HG02678 (cell line): Measurements from ENCODE around the gene PIGZ.
"Not testable (repeated sequence)": the region's sequence is repeated elsewhere in the genome, so short reads cannot be mapped to it uniquely, and the experiment has no call there.

Experiments
- ATAC-seq: cut with Tn5 transposase; IDR thresholded peaks from one replicate; pipeline ENCODE4 v1.9.1; 2021; ENCODE audit warnings: mild to moderate bottlenecking, moderate library complexity; ENCODE audit not compliant: unreplicated experiment

The PIGZ gene

DNA sequence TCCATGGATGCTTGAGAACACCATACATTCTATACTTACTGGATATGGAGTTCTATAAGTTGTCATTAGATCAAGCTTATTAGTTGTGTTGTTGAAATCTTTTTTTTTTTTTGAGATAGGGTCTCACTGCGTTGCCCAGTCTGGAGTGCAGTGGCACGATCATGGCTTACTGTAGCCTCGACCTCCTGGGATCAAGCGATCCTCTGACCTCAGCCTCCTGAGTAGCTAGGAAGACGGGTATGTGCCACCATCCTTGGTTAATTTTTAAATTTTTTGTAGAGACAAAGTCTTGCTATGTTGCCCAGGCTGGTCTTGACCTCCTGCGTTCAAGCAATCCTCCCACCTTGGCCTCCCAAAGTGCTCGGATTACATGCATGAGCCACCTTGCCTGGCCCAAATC, 13.8 kb downstream of the PIGZ start:
- no peak for ATAC-seq

DNA sequence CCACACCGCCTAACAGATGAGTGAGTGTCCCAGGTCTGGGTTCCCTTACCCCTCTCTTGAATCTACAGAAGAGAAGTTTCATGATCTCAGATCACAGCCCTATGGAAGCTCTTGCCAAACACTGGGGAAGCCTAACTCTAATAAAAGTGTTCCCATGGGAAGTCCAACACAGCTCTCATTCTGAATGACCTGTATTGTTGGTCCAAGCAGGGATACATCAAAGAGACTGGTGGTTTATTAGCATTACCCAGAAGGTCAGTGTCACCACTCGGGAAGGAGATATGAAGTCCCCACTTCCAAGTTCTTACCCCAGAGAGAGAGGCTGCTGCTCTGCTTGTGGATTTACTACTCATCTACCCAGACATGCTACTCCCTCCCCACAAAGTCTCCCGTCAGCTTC, 17.3 kb downstream of the PIGZ start:
- ATAC-seq = no peak

GRCh38 chr3:196949750-196950149, 18.9 kb downstream of the PIGZ start:
- ATAC-seq = no peak

- ATAC-seq = no peak
These were observed 19.4 kb downstream of the PIGZ start for GRCh38 chr3:196949285-196949619.

DNA sequence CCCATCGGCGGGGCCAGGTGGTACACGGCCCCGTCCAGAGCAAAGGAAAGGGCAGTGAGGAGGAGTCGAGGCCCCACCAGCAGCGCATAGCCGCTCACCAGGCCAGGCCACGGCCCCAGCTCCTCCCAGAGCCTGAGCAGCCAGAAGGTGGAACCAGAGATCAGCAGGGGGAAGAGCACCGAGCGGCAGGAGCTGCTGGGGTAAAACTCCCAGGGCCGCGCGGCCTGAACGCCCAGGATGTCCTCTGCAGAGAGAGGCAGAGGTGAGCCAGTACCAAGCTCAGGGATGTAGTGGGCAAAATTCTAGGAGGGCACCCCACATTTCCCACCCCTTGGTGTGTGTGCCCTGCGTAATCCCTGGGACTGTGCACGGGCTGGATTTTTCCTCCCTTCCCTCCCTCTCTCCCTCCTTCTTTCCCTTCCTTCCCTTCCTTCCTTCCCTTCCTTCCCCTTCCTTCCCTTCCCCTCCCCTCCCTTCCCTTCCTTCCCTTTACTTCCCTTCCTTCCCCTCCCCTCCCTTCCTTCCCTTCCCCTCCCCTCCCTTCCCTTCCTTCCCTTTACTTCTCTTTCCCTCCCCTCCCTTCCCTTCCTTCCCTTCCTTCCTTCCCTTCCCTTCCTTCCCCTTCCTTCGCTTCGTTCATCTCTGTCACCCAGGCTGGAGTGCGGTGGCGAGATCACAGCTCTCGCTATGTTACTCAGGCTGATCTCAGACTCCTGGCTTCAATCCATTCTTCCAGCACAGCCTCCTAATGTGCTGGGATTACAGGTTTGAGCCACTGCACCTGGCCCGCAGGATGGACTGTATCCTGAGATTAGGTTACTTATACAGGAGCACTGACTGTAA, 20.0 kb downstream of the PIGZ start:
- no peak for ATAC-seq

GRCh38 chr3:196947860-196948441, 20.7 kb downstream of the PIGZ start:
- ATAC-seq = no peak

- no peak for ATAC-seq
These were observed 21.3 kb downstream of the PIGZ start for GRCh38 chr3:196947136-196947859.

DNA sequence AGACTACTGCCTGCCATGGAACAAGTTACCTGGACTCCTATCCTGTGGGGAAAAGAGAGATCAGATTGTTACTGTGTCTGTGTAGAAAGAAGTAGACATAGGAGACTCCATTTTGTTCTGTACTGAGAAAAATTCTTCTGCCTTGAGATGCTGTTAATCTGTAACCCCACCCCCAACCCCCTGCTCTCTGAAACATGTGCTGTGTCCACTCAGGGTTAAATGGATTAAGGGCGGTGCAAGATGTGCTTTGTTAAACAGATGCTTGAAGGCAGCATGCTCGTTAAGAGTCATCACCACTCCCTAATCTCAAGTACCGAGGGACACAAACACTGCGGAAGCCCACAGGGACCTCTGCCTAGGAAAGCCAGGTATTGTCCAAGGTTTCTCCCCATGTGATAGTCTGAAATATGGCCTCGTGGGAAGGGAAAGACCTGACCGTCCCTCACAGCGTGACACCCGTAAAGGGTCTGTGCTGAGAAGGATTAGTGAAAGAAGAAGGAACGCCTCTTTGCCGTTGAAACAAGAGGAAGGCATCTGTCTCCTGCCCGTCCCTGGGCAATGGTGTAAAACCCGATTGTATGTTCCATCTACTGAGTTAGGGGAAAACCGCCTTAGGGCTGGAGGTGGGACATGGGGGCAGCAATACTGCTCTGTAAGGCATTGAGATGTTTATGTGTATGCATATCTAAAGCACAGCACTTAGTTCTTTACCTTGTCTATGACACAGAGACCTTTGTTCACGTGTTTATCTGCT, 24.4 kb downstream of the PIGZ start:
- ATAC-seq = not testable (repeated sequence)

- peak; percentile 3 for ATAC-seq
These were observed 25.7 kb downstream of the PIGZ start for GRCh38 chr3:196942915-196943277.

- ATAC-seq = peak; percentile 92
These were observed 26.3 kb downstream of the PIGZ start, which contains the start of gene NCBP2 for GRCh38 chr3:196942226-196942914. Gene NCBP2, minus strand, starts transcription at chr3:196942528. Its CDS starts 25 bp downstream, at chr3:196942503.

DNA sequence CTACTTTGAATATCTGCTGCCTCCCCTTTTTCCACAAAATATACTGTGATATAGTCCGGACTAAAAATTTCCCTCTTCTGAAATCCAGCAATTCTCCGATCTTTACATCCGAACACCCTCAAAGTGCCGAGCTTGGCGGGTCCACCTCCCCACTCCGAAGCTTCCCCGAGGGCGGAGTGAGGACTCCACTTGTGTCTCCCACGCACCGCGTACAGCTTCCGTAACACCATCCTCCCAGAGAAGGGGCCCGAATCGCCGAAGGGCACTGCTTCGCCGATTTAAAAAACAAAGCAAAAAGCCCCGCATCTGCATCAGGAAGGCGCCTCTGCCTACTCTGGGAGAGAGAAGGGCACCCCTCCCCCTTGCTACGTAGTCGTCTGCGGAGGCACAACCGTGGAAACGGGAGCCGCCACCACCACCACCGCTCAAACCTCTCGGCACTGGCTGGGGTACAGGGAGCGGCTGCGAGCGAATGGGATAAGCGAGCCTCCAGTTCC, 26.9 kb downstream of the PIGZ start:
- peak; percentile 10 for ATAC-seq

- no peak for ATAC-seq
These were observed 30.1 kb downstream of the PIGZ start for GRCh38 chr3:196938576-196938975.

DNA sequence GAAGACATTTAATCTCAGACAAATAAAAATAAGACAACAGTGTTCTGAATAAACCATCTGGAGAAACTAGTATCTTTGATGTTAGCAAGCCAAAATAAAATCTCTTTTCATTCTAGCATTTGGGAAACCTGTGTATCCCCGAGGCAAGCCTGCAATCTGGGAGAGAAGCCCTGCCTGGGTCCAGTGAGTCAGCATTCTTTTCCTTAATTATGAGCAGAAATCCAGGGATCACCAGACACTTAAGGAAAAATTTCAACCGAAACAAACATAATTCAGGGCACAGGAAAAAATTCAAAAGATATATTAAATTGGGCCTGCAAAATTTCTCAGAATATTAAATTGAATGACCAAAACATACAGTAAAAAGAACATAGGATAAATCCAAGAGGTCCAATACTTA, 30.5 kb downstream of the PIGZ start:
- no peak for ATAC-seq

DNA sequence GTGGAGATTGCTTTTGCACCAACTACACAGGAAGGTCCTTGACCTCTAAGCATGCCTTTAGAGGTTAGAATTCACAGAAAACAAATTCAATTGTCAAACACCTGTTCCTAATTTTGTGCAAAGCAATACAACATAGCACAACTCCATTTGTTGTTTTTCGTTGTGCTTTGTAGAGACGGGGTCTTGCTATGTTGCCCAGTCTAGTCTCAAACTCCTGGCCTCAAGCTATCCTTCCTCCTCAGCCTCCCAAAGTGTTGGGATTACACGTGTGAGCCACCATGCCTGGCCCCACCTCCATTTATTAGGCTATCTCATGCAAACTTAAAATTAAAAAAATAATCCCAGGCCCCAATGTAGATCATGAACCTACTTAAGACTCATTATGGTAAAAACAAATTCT, 32.3 kb downstream of the PIGZ start:
- ATAC-seq = no peak

GRCh38 chr3:196932600-196932999, 36.0 kb downstream of the PIGZ start:
- ATAC-seq = no peak

DNA sequence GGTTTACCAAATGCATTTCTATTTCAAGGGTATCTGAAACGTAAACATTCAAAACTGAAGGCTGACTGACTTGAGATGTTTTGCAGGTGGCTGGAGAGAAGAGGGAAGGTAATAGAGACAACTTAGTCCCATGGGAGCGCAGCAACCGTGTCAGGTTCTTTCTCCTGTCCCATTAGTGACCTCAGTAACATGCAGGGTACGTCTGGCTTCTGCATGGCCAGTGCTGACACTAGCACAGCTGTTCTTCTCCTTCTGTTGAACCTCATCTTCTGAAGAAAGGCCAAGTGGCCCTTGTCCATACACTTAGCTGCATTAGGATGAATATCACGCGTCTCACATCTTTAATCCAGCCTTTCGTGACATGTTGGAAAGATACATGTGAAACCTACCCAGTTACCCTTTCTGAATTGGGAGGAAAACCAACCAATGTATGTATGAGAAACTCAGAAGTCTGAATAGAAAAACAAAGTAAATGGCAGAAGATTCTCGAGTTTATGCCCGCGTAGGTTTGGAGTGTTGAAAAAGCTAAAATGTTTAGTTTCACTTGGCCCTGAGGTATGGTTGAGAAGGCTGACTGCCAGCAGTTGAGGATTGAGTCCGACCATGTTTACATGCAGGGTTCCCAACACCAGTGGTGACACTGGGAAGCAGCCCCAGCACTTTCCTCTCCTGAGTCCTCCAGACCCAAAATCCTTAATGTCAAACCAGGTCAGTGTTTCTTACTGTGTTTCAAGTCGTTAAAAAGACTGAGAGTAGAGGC, 36.6 kb downstream of the PIGZ start:
- no peak for ATAC-seq

- ATAC-seq = no peak
These were observed 37.5 kb downstream of the PIGZ start for GRCh38 chr3:196931157-196931556.

DNA sequence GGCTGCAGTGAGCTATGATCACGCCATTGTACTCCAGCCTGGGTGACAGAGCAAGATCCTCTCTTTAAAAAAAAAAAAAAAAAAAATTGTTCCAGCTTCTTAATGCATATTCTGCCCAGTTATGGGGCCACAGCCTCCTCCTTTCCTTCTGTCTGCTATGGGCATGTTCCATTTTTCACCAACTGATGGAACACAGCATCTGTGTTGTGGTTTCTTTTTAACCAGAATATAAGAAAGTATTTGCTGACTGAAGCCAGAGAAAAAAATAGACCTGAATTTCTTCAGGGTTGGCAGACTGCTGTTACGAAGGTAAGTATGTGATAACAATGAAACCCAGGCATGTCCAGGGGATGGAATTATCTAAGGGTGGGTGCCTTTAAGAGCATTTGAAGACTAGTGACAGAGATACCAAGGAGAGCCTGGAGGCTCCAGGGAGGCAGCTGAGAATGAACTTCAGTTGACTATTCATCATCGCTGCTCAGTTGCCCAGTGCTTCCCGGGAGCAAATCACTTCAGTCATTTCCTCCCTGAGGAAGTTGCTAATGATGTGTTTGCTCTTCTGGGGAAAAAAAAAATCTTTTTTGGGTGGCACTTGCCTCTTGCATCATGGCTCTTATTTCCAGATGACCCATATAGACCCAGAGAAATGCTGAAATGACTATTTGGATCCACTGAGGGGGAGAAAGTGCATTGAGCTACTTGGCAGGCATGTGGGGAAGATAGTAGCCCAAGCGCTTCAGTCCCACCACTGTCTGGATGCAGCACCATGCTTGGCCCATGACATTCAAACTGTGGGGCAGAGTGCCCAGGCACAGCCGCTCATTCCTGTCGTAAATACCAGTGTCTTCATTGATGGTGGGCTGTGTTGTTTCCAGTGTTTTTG, 40.8 kb downstream of the PIGZ start:
- ATAC-seq = no peak

- ATAC-seq = no peak
These were observed 47.9 kb downstream of the PIGZ start for GRCh38 chr3:196920733-196921132.
